Smooth muscle cell (in vitro differentiated cells): ENCODE data around the gene LXN. TPM values are rescaled to one million over a fixed set of nuclear protein-coding genes. Genes with fewer than 3 reads are reported as not detected.

Experiments
- DNase-seq: peaks from one replicate; lab custom pipeline; 2025; ENCODE audit not compliant: unreplicated experiment; lab: John Stamatoyannopoulos, UW
- H2AFZ ChIP-seq: fragments of 200-600 bp; sonication (generic); 2 replicates; pipeline ENCODE4 v1.6.0; 2016; ENCODE audit warnings: antibody characterized with exemption, low read depth, mild to moderate bottlenecking
- H3F3A ChIP-seq: fragments of 200-600 bp; sonication (generic); 2 replicates; pipeline ENCODE4 v1.6.0; 2017; ENCODE audit warnings: antibody characterized with exemption, low read depth
- H3K27ac ChIP-seq: fragments of 200-600 bp; sonication (generic); 2 replicates; pipeline ENCODE4 v1.5.1; 2016; ENCODE audit warnings: low read depth, mild to moderate bottlenecking
- H3K27me3 ChIP-seq: fragments of 200-600 bp; sonication (generic); 2 replicates; pipeline ENCODE4 v1.6.1; 2016; ENCODE audit warnings: low read depth, mild to moderate bottlenecking
- H3K36me3 ChIP-seq: fragments of 200-600 bp; sonication (generic); 2 replicates; pipeline ENCODE4 v1.5.1; 2016; ENCODE audit warnings: low read depth
- H3K4me1 ChIP-seq: fragments of 200-600 bp; sonication (generic); 2 replicates; pipeline ENCODE4 v1.5.1; 2016; ENCODE audit warnings: low read depth
- H3K4me2 ChIP-seq: fragments of 200-600 bp; sonication (generic); 2 replicates; pipeline ENCODE4 v1.6.0; 2016; ENCODE audit warnings: mild to moderate bottlenecking
- H3K4me3 ChIP-seq: fragments of 200-600 bp; sonication (generic); 2 replicates; pipeline ENCODE4 v1.5.1; 2016; ENCODE audit warnings: mild to moderate bottlenecking
- H3K79me2 ChIP-seq: fragments of 200-600 bp; sonication (generic); 2 replicates; pipeline ENCODE4 v1.6.0; 2016; ENCODE audit warnings: low read depth, mild to moderate bottlenecking
- H3K9ac ChIP-seq: fragments of 200-600 bp; sonication (generic); 2 replicates; pipeline ENCODE4 v1.6.0; 2016; ENCODE audit warnings: low read depth
- H3K9me3 ChIP-seq: fragments of 200-600 bp; sonication (generic); replicated peaks from 2 replicates; pipeline ENCODE4 v1.5.1; 2016; ENCODE audit warnings: low read depth
- H4K20me1 ChIP-seq: fragments of 200-600 bp; sonication (generic); 2 replicates; pipeline ENCODE4 v1.6.0; 2016; ENCODE audit warnings: low read depth
- CTCF ChIP-seq: fragments of 200-600 bp; sonication (generic); IDR thresholded peaks from 2 replicates; pipeline ENCODE4 v1.5.1; 2017; ENCODE audit warnings: borderline replicate concordance, mild to moderate bottlenecking, antibody characterized with exemption; ENCODE audit not compliant: insufficient read depth, poor library complexity, severe bottlenecking
- WGBS: methylation state at CpG from one replicate; pipeline ENCODE4 v1.1.7; 2016; ENCODE audit warnings: low lambda C conversion rate; 5-methylcytosine and 5-hydroxymethylcytosine counted together
- polyA plus RNA-seq: library from polyadenylated mRNA; unstranded; fragments of >200 nt; fragmentation: Nextera tagmentation; extraction: Ambion mirVana; gene quantifications from 2 replicates; pipeline ENCODE4 v1.2.1, GENCODE V29; 2016
- total RNA-seq: library from RNA; depleted of rRNA; stranded (reverse); fragments of >200 nt; gene quantifications from 2 replicates; pipeline ENCODE4 v1.2.3, GENCODE V29; 2014

The LXN gene
- total and polyA plus RNA-seq, 2 experiments from 2014 or later: 28.4 to 30.4 TPM

GRCh38 chr3:158678687-158679086 is 6.2 kb upstream of the LXN start:
- Histone ChIP-seq H3K4me1 (no peaks in the 10 kb centered on the region), H4K20me1 (no peaks in the 10 kb centered on the region), H2AFZ (no peak overlapping the region), H3K27ac (no peak overlapping the region), H3F3A (no peaks in the 10 kb centered on the region), H3K4me3 (no peak overlapping the region), H3K9me3 (no peaks in the 10 kb centered on the region), H3K4me2 (no peak overlapping the region), H3K36me3 (no peaks in the 10 kb centered on the region), H3K27me3 (no peaks in the 10 kb centered on the region), H3K9ac (no peak overlapping the region), H3K79me2 (no peaks in the 10 kb centered on the region)
- WGBS: 100% methylated on average over 2 of the region's 2 CpGs
- no peak for DNase-seq
- TF ChIP-seq CTCF: no peak

- peak overlapping the region; percentile 68 for H3K9ac ChIP-seq
- no peak for DNase-seq
- WGBS: 20% methylated on average over 6 of the region's 6 CpGs
- no peaks in the 10 kb centered on the region for H3F3A ChIP-seq
- no peaks in the 10 kb centered on the region for H3K36me3 ChIP-seq
- peak overlapping the region; percentile 61 for H3K27ac ChIP-seq
- no peaks in the 10 kb centered on the region for H3K4me1 ChIP-seq
- H3K4me3 ChIP-seq: peak overlapping the region; percentile 77
- H3K4me2 ChIP-seq: peak overlapping the region; percentile 94
- H3K27me3 ChIP-seq: no peaks in the 10 kb centered on the region
- H2AFZ ChIP-seq: peak overlapping the region; percentile 71
- no peaks in the 10 kb centered on the region for H4K20me1 ChIP-seq
- H3K9me3 ChIP-seq: no peaks in the 10 kb centered on the region
- no peak for TF ChIP-seq CTCF
- peaks cover 35% of the 10 kb centered on the region for H3K79me2 ChIP-seq
Measured at GRCh38 chr3:158671821-158672214, 630 bp downstream of the LXN start.

GRCh38 chr3:158668506-158668905 is 3.9 kb downstream of the LXN start:
- Histone ChIP-seq H3K36me3 (no peaks in the 10 kb centered on the region), H3F3A (no peaks in the 10 kb centered on the region), H3K79me2 (peaks cover 35% of the 10 kb centered on the region), H3K4me1 (no peaks in the 10 kb centered on the region), H3K4me3 (no peak overlapping the region), H3K9me3 (no peaks in the 10 kb centered on the region), H3K9ac (no peak overlapping the region), H3K4me2 (no peak overlapping the region), H3K27ac (no peak overlapping the region), H3K27me3 (no peaks in the 10 kb centered on the region), H2AFZ (no peak overlapping the region), H4K20me1 (no peaks in the 10 kb centered on the region)
- 93% methylated on average over 2 of the region's 2 CpGs for WGBS
- TF ChIP-seq CTCF: no peak
- no peak for DNase-seq

- 96% methylated on average over 3 of the region's 3 CpGs for WGBS
- Histone ChIP-seq H3K36me3 (peaks cover 5% of the 10 kb centered on the region), H3K79me2 (peaks cover 30% of the 10 kb centered on the region), H3K27me3 (no peaks in the 10 kb centered on the region), H3K4me3 (no peak overlapping the region), H3K4me2 (no peak overlapping the region), H3K9me3 (no peaks in the 10 kb centered on the region), H3K27ac (no peak overlapping the region), H3K9ac (no peak overlapping the region), H3K4me1 (no peaks in the 10 kb centered on the region), H2AFZ (no peak overlapping the region), H3F3A (no peaks in the 10 kb centered on the region), H4K20me1 (no peaks in the 10 kb centered on the region)
- TF ChIP-seq CTCF: no peak
- no peak for DNase-seq
Measured at GRCh38 chr3:158666416-158666815, 6.0 kb downstream of the LXN start.
